ENCODE measurements around the gene ADK. TPM values are rescaled to one million over a fixed set of nuclear protein-coding genes. Genes with fewer than 3 reads are reported as not detected.
A peak's percentile ranks its signal among the peaks of the same experiment; 100 is the strongest.

ADK gene
- polyA plus RNA-seq, 1 donor (not counting 4 experiments of a cell fraction or from before 2014, with no cell fraction given), result 139 TPM

DNA sequence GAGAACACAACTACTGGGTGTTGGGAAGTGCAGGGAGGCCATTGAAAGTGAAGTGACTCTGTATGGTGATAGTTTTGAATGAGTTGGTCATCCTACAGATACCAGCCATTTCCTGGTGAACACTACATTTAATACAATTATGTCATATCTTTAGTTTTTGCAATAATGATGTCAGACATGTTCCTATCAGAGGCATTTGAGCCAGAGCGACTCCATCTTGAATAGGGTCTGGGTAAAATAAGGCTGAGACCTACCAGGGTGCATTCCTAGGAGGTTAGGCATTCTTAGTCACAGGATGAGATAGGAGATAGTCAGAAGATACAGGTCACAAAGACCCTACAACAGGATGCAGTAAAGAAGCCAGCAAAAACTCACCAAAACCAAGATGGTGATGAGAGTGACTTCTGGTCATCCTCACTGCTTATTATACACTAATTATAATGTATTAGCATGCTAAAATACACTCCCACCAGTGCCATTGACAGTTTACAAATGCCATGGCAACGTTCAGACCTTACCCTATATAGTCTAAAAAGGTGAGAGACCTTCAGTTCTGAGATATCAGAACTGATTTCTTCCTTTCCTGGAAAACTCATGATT, 28.2 kb downstream of the ADK start:
- DNase-seq (ENCODE audit: low read depth, low spot score), result no peak
- no peak for FAIRE-seq
- no peak overlapping the region for H2AFZ ChIP-seq (ENCODE audit: control insufficient read depth, low read length)
- peak overlapping the region; percentile 99 for H3K4me2 ChIP-seq (ENCODE audit: control insufficient read depth, extremely low read depth, insufficient read depth, low read depth, low read length)
- peaks cover 74% of the 10 kb centered on the region for H3K79me2 ChIP-seq (ENCODE audit: control insufficient read depth, insufficient read depth, low read length)
- peaks cover 0 to 3% of the 10 kb centered on the region in 2 experiments for H3K36me3 ChIP-seq (ENCODE audit: control insufficient read depth in 2 of 2, extremely low read depth in 1 of 2, insufficient read depth in 2 of 2, low read length in 2 of 2)
- no peaks in the 10 kb centered on the region for H3K9me3 ChIP-seq (ENCODE audit: control insufficient read depth, low read depth, low read length)
- peak overlapping the region in 2 of 3 experiments; percentile 14 to 47 for H3K4me3 ChIP-seq (ENCODE audit: control insufficient read depth in 2 of 3, extremely low read depth in 1 of 3, insufficient read depth in 2 of 3, low read depth in 1 of 3, low read length in 3 of 3)
- TF ChIP-seq, protein P1, sequence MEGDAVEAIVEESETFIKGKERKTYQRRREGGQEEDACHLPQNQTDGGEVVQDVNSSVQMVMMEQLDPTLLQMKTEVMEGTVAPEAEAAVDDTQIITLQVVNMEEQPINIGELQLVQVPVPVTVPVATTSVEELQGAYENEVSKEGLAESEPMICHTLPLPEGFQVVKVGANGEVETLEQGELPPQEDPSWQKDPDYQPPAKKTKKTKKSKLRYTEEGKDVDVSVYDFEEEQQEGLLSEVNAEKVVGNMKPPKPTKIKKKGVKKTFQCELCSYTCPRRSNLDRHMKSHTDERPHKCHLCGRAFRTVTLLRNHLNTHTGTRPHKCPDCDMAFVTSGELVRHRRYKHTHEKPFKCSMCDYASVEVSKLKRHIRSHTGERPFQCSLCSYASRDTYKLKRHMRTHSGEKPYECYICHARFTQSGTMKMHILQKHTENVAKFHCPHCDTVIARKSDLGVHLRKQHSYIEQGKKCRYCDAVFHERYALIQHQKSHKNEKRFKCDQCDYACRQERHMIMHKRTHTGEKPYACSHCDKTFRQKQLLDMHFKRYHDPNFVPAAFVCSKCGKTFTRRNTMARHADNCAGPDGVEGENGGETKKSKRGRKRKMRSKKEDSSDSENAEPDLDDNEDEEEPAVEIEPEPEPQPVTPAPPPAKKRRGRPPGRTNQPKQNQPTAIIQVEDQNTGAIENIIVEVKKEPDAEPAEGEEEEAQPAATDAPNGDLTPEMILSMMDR (optimal IDR thresholded peaks at IDR 0.05 in 1 of 3, IDR thresholded peaks at IDR 0.05 in 1 of 3, conservative IDR thresholded peaks at IDR 0.05 in 1 of 3; ENCODE audit: extremely low read depth in 1 of 3, insufficient read depth in 2 of 3, low read length in 3 of 3), result no peak
- no peak for TF ChIP-seq EZH2 (IDR thresholded peaks at IDR 0.05; ENCODE audit: low read length)
- H3K27ac ChIP-seq (ENCODE audit: control insufficient read depth, insufficient read depth, low read length), result peak overlapping the region; percentile 98
- H3K4me1 ChIP-seq (ENCODE audit: control insufficient read depth, extremely low read depth, insufficient read depth, low read length), result peaks cover 31% of the 10 kb centered on the region
- dilution Hi-C loops (cut with MboI; ENCODE audit: extremely low pct_ligation_motif_present, low sequenced_read_pairs), result no loop called here
- H3K9ac ChIP-seq (ENCODE audit: control insufficient read depth, extremely low read depth, insufficient read depth, low read length), result no peak overlapping the region
- no peaks in the 10 kb centered on the region for H3K9me1 ChIP-seq (ENCODE audit: control insufficient read depth, extremely low read depth, insufficient read depth, low read length)
- no peaks in the 10 kb centered on the region for H4K20me1 ChIP-seq (ENCODE audit: control insufficient read depth, extremely low read depth, insufficient read depth, low read length)
- H3K27me3 ChIP-seq (ENCODE audit: control insufficient read depth, extremely low read depth, insufficient read depth, low read length), result no peaks in the 10 kb centered on the region

DNA sequence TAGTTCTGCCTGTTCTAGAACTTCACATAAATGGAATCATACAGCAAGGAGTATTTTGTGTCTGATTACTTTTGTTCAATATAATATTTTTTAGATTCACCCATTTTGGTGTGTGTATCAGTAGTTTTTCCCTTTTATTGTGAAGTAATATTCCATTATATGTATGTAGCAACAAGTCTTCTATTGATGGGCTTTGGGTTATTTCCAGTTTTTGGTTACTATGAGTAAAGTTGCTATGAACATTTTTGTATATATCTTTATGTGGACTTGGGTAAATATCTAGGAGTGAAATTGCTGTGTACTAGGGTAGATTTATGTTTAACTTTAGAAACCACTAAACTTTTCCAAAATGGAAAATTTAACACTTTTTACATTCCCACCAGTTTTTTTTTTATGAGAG, 35.7 kb downstream of the ADK start:
- Histone ChIP-seq H4K20me1 (ENCODE audit: control insufficient read depth, extremely low read depth, insufficient read depth, low read length) (no peaks in the 10 kb centered on the region), H3K9me3 (ENCODE audit: control insufficient read depth, low read depth, low read length) (no peaks in the 10 kb centered on the region), H3K27ac (ENCODE audit: control insufficient read depth, insufficient read depth, low read length) (peak overlapping the region; percentile 24), H3K36me3 (ENCODE audit: control insufficient read depth in 2 of 2, extremely low read depth in 1 of 2, insufficient read depth in 2 of 2, low read length in 2 of 2) (peaks cover 0 to 3% of the 10 kb centered on the region in 2 experiments), H3K4me3 (ENCODE audit: control insufficient read depth in 2 of 3, extremely low read depth in 1 of 3, insufficient read depth in 2 of 3, low read depth in 1 of 3, low read length in 3 of 3) (no peak overlapping the region), H3K4me1 (ENCODE audit: control insufficient read depth, extremely low read depth, insufficient read depth, low read length) (peaks cover 37% of the 10 kb centered on the region), H3K9me1 (ENCODE audit: control insufficient read depth, extremely low read depth, insufficient read depth, low read length) (no peaks in the 10 kb centered on the region), H2AFZ (ENCODE audit: control insufficient read depth, low read length) (no peak overlapping the region), H3K4me2 (ENCODE audit: control insufficient read depth, extremely low read depth, insufficient read depth, low read depth, low read length) (peak overlapping the region; percentile 49), H3K27me3 (ENCODE audit: control insufficient read depth, extremely low read depth, insufficient read depth, low read length) (no peaks in the 10 kb centered on the region), H3K79me2 (ENCODE audit: control insufficient read depth, insufficient read depth, low read length) (peaks cover 84% of the 10 kb centered on the region), H3K9ac (ENCODE audit: control insufficient read depth, extremely low read depth, insufficient read depth, low read length) (no peak overlapping the region)
- TF ChIP-seq, protein P1 (optimal IDR thresholded peaks at IDR 0.05 in 1 of 3, IDR thresholded peaks at IDR 0.05 in 1 of 3, conservative IDR thresholded peaks at IDR 0.05 in 1 of 3; ENCODE audit: extremely low read depth in 1 of 3, insufficient read depth in 2 of 3, low read length in 3 of 3), result no peak
- no peak for TF ChIP-seq EZH2 (IDR thresholded peaks at IDR 0.05; ENCODE audit: low read length)
- dilution Hi-C loops (cut with MboI; ENCODE audit: extremely low pct_ligation_motif_present, low sequenced_read_pairs), result no loop called here
- no peak for FAIRE-seq
- DNase-seq (ENCODE audit: low read depth, low spot score), result no peak
